Measurements from ENCODE around the gene LDAF1.

LDAF1 gene

DNA sequence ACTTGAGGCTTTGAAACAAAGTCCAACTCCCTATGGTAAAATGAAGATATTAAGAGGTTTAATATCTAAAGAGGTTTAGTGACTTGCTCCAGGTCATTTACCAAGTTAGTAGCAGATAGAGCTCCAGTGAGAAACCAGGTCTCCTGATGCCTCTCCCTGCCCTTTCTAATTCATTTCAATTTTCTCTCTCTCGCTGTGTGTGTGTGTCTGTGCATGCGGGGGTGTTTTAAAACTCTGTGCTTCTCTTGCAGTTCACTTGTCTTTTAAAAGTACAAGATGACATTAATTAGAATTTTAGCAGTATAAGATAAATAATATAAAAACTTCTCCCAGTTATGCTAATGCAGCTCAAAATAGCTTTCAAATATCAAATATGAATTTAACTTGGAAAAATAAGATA, 61.1 kb downstream of the LDAF1 start:
- no peak for DNase-seq (ENCODE audit: low read depth)
- TF ChIP-seq, protein P1, sequence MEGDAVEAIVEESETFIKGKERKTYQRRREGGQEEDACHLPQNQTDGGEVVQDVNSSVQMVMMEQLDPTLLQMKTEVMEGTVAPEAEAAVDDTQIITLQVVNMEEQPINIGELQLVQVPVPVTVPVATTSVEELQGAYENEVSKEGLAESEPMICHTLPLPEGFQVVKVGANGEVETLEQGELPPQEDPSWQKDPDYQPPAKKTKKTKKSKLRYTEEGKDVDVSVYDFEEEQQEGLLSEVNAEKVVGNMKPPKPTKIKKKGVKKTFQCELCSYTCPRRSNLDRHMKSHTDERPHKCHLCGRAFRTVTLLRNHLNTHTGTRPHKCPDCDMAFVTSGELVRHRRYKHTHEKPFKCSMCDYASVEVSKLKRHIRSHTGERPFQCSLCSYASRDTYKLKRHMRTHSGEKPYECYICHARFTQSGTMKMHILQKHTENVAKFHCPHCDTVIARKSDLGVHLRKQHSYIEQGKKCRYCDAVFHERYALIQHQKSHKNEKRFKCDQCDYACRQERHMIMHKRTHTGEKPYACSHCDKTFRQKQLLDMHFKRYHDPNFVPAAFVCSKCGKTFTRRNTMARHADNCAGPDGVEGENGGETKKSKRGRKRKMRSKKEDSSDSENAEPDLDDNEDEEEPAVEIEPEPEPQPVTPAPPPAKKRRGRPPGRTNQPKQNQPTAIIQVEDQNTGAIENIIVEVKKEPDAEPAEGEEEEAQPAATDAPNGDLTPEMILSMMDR (IDR thresholded peaks at IDR 0.05; ENCODE audit: control insufficient read depth, insufficient read depth, low read depth, low read length, missing control alignments) = no peak
- no peak overlapping the region for H3K4me3 ChIP-seq (ENCODE audit: control insufficient read depth, low read depth, low read length)

DNA sequence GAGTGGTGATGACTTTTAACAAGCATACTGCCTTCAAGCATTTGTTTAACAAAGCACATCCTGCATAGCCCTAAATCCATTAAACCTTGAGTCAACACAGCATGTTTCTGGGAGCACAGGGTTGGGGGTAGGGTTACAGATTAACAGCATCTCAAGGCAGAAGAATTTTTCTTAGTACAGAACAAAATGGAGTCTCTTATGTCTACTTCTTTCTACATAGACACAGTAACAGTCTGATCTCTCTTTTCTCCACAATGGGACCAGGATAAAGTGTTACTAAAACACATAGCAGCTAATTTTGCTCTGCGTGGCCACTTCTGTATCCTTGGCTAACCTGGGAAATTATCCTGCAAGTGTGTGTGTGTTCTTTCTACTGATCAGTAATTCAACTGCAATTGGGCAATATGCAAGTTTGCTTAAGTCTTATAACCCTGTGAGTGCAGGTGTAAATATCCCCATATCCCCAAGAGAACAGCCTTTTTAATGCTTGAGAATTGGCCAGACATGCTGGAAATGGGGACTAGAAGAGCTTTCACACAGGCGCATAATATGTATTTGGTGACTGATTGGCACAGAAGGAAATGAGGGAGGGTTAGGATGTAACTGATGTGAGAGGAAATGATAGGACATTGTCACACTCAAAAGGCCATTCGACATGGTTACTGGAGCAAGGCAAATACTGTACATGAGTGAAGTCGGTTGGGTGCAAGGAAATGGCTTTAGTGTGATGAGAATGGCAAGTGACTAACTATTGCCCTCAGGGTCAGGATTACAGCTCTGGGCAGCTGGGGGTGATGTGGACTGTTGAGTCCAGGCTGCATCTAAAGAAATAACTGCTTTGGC, 64.2 kb downstream of the LDAF1 start:
- no peak for DNase-seq (ENCODE audit: low read depth)
- TF ChIP-seq, protein P1 (IDR thresholded peaks at IDR 0.05; ENCODE audit: control insufficient read depth, insufficient read depth, low read depth, low read length, missing control alignments) = no peak
- no peak overlapping the region for H3K4me3 ChIP-seq (ENCODE audit: control insufficient read depth, low read depth, low read length)

- TF ChIP-seq, protein P1 (IDR thresholded peaks at IDR 0.05; ENCODE audit: control insufficient read depth, insufficient read depth, low read depth, low read length, missing control alignments) = no peak
- no peak overlapping the region for H3K4me3 ChIP-seq (ENCODE audit: control insufficient read depth, low read depth, low read length)
- no peak for DNase-seq (ENCODE audit: low read depth)
Measured at GRCh38 chr16:21223787-21224186, 65.3 kb downstream of the LDAF1 start.

GRCh38 chr16:21224800-21225199, 66.3 kb downstream of the LDAF1 start:
- no peak for DNase-seq (ENCODE audit: low read depth)
- TF ChIP-seq, protein P1 (IDR thresholded peaks at IDR 0.05; ENCODE audit: control insufficient read depth, insufficient read depth, low read depth, low read length, missing control alignments) = no peak

DNA sequence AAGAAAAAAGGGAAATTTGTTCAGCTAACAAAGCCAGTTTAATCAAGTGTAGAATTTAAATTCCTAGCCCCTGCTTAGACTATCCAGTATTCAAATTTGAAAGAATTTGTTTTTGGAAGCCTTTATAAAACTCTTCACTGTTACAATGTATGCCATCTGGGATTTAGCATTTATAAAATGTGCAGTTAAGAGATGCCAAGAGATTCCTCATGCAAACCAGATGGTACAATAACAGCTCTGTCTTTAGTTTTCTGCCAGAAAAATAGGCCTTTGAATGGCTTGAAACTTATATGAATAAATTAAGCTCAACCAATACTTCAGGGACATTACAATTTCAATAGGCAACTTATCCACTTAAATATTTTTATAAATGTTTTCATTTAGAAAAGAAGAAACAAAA, 68.3 kb downstream of the LDAF1 start:
- no peak for DNase-seq (ENCODE audit: low read depth)
- TF ChIP-seq, protein P1 (IDR thresholded peaks at IDR 0.05; ENCODE audit: control insufficient read depth, insufficient read depth, low read depth, low read length, missing control alignments) = no peak
- H3K4me3 ChIP-seq (ENCODE audit: control insufficient read depth, low read depth, low read length) = no peak overlapping the region

More at GRCh38 chr16:21224800-21225199, 66.3 kb downstream of the LDAF1 start:
- H3K4me3 ChIP-seq (ENCODE audit: control insufficient read depth, low read depth, low read length) = no peak overlapping the region

- DNase-seq (ENCODE audit: low read depth) = no peak
- H3K4me3 ChIP-seq (ENCODE audit: control insufficient read depth, low read depth, low read length) = no peak overlapping the region
- TF ChIP-seq, protein P1 (IDR thresholded peaks at IDR 0.05; ENCODE audit: control insufficient read depth, insufficient read depth, low read depth, low read length, missing control alignments) = no peak
Measured at GRCh38 chr16:21227866-21228265, 69.4 kb downstream of the LDAF1 start.
